ENCODE data around the gene TNK2.
"Not testable (repeated sequence)": the region's sequence is repeated elsewhere in the genome, so short reads cannot be mapped to it uniquely, and the experiment has no call there.

The TNK2 gene

DNA sequence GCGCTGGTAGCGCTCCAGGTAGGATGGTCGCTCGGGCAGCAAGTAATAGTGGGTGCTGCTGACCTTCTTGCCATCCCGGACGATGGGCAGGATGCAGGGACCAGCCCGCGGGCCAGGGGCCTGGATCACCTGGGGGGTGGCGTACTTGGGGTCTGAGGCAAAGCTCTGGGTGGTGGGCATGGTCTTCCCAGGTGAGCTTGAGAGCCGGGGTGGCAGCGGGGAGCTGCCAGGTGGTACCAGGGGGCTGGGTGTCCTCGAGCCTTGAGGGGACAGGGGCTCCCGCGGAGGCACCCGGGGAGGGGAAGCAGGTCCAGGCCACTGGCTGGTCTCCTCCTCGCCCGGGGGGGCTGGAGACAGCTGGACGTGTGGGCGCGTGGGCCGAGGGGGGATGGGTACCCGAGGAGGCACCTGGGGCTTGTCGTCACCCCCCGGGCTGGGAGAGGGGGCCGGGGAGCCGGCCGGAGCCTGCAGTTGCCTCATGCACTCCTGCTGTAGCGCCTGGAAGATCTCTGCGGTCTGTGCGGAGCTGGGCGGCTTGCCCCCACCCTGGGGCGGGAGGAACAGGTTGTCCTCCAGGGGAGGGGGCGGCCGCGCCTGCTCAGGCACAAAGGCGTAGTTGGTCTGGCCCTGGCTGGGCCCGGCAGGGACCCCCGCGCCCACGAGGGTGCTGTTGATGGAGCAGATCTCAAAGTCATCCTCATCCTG, 40.6 kb downstream of the TNK2 start:
- no peak for DNase-seq

DNA sequence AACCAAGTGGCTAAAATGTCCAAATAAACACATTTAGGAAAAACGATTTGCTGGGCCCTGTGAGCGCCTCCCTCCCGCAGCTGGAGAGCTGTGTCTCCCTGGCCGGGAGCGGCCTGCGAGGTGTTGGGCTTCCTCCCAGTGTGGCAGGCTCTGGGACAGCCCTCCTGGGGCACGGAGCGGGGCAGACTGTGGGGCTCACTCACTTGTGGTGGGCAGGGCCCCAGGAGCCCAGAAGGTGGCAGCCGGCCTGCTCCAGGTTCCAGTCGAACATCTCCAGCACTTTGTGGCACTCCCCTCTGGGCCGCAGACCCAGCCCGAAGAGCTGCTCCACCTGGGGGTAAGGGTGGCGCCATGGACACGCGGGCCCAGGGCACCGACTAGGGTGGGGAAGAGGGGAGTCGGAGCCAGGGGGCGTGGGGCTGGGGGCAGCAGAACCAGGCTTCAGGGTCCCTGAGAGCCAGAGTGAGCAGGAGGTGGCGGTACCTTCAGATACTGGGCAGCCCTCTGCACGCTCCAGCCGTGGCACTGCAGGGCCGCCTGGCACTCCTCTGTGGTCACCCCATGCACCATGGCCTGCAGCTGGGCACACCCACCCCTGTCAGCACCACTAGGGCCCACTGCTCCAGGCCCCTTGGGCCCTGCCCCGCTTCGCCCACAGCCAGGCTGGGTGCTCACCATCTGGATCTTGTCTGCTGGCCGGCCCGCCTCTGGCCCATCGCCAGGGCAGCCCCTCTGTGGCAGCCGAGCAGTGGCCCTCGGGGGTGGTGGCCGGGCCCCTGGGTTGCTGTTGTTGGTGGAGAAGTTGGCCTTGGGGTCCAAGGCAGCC, 41.5 kb downstream of the TNK2 start:
- DNase-seq, result no peak

DNA sequence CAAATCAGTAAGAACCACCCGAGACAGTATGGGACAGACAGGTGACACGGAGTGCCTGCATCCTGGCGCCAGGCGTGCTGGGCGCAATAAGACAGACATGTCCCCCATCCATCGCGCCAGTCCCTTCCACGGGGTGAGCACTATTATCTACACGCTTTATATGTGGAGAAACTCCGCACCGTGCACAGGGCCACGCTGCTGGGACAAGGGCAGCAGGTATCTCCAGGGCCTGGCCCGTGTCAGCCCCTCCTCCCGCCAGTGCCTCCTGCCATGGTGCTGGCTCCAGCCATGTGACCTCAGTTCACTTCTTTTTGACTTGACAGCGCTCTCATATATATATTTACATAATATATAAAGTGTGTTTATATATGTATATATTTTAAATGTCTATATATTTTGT, 42.6 kb downstream of the TNK2 start:
- no peak for DNase-seq

DNA sequence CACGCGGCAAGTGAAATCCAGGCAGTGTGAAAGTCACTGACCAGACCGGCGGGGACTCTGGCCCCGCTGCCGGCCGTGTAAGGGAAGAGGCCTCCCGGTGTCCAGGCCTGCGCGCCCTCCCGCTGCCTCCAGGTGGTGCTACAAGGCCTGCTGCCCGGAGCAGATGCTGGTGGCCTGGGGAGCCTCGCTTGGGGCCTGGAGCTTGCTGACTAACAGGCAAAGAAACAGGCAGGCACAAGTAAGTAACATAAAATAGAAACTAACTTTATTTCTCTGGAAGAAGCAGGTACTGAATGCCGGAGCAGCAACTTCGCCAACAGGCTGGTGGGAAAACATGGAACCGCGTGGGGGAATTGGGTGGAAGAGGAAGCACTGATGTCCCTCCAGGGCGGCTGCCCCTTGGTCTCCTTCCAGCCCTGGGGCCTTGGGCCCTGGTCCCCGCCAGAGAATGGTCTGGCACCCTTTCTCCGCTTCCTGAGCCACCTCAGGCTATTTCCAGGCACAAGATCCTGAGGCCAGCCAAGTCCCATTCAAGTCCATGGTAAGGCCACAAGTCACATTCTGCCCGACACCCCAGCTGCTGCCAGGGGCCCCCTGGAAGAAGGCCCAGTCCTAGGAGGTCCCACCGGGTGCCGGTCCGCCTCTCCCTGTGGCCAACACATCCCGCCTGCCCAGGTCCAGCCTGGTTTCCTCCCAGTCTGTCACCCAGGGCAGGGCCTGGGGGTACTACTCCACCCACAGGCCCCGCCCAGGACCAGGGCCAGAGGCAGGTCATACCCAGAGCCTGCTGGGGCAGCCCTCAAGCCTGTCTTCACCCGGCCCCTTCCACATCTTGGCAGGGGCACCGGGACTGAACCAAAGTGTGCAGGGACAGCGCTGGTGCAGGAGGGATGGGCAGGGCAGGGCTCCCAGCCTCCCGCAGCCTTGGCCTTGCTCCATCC, 45.0 kb downstream of the TNK2 start:
- DNase-seq, result peak; percentile 70

DNA sequence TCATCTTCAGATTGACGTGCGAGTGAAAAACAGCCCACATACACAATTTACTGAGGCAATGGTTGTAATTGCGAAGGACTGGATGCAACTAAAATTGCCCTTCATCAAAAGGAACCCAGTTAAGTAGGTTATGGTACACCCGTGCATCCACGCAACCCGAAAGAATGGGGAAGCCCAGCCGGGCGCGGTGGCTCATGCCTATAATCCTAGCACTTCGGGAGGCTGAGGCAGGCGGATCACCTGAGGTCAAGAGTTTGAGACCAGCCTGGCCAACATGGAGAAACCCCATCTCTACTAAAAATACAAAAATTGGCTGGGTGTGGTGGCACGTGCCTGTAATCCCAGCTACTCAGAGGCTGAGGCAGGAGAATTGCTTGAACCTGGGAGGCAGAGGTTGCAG, 46.0 kb downstream of the TNK2 start:
- DNase-seq, result not testable (repeated sequence)

GRCh38 chr3:195860456-195860855, 47.9 kb downstream of the TNK2 start:
- DNase-seq, result no peak

GRCh38 chr3:195859846-195860411, 48.4 kb downstream of the TNK2 start:
- DNase-seq, result no peak

DNA sequence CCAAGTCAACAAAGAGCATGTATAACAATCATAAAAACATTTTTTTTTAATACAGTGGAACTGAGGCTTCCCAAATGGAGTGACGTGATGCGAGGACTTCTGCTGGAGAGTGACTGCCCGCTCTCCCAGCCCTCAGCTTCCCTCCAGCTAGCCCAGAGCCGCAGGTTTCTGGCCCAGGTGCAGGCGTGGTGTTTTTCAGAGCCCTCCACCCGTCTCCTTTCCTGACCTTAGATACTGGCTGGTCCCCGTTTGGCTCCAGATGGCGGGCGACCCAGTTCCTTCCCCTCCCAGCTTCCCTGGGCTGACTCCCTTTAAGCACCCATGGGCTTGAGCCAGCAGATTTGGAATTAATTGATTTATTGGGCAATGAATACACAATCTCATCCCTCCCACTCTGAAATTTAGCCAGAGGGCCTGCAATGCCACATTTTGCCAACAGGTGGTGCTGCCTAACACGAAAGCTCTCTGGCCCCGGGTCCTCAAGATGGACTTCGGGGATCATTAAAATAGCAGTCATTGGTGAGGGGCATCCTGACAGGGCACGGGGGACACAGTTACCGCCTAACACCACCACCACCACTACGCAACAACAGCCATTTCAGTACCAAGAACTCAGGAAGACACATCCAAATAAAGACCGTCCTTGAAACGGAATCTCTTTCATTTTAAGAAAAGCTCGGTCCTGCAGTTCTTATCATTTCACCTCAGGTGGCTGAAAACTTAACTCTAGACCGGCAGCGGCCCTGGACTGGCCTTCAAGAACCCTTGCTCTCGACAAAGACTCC, 49.1 kb downstream of the TNK2 start:
- peak; percentile 83 for DNase-seq

DNA sequence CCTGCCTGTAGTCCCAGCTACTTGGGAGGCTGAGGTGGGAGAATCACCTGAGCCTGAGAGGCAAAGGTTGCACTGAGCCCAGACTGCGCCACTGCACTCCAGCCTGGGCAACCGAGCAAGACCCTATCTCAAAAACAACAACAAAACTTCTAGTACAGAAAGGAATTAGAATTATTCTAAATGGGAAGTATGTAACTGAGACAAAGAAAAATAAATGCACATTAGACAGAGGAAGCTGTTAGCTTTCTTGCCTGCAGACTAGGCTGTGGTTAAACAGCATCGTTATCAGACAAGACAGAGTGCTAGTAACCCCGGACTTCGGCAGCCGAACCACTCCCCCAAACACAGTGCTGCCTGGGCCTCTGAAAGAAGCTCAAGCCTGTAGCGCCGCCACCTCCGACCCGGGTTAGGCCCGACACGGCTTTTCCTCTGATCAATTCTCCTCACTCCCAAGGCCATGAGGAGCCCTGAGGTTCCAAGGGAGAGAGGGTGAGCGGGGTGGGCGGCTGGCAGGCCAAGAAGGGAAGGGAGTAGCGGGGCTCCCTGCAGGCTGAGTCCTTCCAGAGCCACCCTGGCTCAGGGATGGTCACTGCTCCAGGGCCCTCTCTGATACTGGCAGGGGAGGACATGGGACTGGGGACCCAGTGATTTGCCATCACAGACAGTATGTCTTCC, 51.8 kb downstream of the TNK2 start:
- no peak for DNase-seq

DNA sequence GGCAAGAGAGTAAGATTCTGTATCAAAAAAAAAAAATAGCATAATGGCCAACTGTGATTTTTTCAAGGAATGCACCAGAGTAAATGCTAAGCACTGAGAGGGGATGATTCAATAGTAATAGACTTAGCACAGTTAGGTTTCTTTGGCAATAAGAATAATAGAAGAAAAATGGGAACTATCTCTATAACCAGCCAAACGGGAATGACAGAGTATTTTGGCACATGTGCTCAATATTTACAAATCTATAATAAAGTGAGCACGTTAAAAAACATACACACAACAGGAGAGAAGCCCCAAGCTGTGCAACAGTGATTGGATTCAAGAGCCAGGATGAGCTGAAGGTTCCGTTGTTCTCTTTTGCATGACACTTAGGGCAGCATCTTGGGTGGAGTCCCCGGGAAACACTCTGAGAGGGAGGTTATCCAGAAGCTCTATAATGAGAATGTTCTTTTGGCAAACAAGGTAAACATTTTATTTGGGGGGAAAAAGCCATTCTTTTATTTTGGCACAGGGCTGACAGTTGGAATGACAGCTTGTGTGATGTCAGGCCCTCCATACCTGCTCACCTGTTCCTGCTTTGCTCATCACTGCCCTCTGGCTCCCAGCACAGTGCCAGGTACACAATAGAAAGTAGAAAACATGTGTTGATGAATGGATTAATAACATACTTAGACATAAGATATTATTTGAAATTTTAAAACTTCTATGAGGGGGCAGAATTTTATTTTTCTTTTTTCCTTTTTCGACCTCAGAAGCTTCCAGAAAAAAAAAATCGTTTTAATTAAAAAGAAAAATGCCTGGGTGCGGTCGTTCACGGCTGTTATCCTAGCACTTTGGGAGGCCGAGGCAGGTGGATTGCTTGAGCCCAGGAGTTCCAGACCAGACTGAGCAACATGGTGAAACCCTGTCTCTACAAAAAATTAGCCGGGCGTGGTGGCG, 52.6 kb downstream of the TNK2 start:
- no peak for DNase-seq

DNA sequence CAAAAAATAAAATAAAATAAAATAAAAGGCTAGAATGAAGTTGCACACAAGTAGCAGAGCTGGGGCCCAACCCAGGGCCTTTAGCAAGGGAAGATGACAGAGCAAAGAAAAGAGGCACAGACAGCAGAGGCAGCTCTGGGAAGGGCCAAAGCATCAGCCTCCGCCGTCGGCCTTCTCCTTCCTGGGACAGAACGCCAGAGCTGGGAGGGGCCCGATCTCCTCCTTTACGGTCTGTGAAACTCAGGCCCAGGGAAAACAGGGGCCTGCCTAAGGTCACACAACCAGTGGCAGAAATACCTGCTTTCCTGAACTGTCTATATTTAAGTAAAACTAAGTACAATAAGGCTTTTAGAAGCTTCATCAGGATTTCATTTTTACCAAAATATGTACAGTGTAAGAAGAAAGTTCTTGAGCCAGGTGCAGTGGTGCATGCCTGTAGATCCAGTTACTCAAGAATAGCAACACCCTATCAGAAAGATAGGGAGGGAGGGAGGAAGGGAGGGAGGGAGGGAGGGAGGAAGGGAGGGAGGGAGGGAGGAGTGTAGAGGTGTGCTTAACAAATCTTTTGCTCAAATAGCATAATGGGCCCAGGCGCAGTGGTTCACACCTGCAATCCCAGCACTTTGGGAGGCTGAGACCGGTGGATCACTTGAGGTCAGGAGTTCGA, 53.6 kb downstream of the TNK2 start:
- no peak for DNase-seq

- DNase-seq, result no peak
Observed at GRCh38 chr3:195853996-195854395, 54.4 kb downstream of the TNK2 start.

- DNase-seq, result no peak
Observed at GRCh38 chr3:195853036-195853435, 55.3 kb downstream of the TNK2 start.

DNA sequence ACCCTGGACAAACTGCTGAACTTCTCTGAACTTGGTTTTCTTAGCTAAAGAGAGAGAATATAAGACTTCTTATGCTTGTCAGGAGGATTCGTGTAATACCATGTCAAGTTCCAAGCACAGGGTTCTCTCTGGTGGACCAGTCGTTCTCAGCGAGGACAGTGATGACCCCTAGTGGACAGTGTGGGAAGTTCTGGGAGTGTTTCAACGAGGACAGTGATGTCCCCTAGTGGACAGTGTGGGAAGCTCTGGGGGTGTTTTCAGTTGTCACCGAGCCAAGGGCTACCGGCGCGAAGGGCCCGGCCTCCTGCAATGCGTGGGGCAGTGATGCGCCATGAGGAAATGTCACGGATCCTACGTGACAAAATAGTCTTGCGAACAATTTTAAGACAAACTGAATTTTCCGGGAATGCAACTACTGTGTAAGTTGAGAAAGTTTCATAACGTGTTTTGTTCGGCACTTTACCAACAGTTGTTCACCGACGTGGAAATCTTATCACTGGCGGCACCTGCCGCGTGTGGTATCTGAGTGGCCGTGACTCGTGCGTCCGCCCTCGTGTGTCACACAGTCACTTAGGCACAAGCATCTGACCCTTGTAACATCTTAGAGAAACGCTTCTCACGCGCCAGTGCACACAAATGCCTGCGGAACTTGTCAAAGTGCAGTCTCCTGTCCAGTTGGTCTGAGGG, 57.4 kb downstream of the TNK2 start:
- peak; percentile 89 for DNase-seq

DNA sequence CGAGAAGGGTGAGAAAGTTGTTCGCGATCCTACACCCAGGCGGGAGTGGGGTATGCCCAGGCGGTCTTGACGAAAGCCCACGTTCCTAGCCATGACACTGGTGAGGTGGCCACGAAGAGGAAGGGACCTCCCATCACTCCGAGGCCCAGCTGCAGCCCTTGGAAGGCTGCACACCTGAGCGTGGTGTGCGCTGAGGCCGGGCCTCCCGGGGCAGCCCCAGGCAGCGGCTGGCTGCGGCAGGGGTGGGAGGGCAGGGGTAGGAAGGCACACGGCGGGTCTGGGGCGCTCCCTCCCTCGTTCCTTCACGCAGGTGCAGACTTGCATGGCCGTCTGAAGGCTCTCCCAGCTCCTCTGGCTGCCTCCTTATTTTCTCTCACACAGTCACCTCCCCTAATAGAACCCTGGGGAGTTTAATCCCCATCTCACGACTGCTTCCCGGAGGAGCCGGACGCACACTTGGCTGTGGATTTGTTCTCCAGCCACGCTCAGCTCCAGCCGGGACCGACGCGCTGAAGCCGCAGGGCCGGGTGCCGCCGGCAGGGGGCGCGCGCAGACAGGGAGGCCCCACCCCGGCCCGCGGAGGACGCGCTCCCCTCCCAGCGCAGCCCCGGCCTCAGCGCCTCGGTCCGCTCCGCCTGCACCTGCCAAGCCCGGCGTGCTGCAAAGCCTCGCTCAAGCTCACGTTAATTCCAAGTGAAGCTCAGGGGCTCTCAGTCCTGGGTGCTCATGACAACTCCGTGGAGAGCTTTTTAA, 58.9 kb downstream of the TNK2 start:
- DNase-seq, result no peak

DNA sequence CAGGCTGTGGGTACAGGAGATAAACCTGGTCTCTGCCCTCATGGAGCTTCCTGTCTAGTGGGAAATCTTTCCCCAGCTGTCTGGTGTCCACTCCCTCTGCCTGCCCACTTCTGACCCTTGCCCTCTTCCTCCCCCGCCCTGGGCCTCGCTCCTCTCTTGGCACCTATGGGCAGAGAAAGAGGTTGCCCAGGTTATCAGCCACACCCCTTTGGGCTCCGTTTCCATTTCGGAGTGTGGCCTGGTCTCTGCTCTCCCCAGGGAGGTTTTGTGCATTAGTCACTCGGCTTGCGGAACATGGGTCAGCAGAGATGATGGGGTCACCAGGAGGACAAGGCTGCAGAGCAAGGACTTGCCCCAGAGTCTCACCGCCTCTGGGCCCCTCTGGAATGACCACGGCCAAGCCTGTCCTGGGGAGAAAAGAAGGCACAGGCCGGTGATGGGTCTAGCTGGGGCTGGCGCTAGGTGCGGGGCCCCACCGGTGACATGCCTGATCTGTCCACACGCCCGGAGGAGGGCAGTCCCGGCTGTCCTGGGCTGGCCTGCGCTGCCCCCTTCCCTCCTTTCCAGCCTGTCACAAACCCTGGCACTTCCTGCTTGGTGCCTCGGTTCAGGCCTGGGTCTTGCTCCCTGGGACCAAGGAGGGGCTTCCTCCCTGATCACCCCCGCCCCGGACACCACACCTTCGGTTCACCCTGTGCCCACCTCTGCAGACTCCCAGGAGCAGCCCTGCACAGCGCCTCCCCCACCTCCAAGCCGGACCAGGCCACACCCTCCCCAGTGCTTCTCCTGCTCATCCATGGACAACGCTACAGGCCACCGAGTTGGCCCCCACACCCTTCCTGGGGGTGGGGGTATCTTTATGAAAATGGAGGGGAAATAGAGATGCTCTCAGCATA, 61.0 kb downstream of the TNK2 start:
- no peak for DNase-seq

DNA sequence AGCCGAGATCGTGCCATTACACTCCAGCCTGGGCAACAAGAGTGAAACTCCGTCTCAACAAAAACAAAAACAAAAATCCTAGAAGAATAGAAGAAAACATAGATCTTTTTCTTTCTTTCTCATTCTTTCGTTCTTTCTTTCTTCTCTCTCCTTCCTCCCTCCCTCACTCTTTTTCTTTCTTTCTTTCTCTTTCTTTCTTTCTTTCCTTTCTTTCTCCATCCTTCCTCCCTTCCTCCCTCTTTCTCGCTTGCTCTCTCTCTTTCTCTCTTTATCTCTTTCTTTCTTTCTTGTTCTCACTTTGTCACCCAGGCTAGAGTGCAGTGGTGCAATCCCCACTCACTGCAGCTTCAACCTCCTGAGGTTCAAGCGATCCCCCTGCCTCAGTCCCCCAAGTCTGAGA, 62.9 kb downstream of the TNK2 start:
- no peak for DNase-seq
